NCI-H748 treated with DMSO at 0.1 percent for 48 hours (cell line): ENCODE measurements around the gene CYTH3.
"Not testable (repeated sequence)": the region's sequence is repeated elsewhere in the genome, so short reads cannot be mapped to it uniquely, and the experiment has no call there.

Source experiments
- DNase-seq: peaks from one replicate; lab custom pipeline; 2025; lab: John Stamatoyannopoulos, UW

The CYTH3 gene

DNA sequence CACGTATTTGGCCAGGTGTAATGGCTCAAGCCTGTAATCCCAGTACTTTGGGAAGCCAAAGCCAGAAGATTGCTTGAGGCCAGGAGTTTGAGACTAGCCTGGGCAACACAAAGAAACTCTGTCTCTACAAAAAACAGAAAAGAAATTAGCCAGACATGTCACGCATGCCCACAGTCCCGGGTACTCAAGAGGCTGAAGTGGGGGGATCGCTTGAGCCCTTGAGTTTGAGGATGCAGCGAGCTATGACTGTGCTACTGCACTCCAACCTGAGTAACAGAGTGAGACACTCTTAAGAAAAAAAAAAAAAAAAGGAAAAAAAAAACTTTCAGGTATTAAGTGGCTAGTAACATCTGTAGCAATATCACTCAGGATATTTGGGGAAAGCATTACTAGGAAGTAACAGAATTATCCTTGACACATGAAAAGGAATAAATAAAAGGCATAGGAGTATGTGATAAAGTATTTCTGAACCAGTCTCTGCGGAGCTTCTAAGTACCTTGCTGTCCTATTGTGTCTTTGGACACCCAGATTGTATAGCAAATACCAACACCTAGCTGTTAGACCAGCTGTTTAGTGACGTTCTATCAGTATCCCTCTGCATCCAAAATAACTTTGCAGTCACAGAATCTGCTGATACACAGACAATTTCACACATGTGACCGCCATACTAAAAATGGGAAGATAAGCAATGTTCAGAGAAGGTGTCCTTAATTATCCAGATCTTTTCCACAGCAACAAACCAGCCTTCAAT, 74.4 kb downstream of the CYTH3 start:
- DNase-seq = no peak

DNA sequence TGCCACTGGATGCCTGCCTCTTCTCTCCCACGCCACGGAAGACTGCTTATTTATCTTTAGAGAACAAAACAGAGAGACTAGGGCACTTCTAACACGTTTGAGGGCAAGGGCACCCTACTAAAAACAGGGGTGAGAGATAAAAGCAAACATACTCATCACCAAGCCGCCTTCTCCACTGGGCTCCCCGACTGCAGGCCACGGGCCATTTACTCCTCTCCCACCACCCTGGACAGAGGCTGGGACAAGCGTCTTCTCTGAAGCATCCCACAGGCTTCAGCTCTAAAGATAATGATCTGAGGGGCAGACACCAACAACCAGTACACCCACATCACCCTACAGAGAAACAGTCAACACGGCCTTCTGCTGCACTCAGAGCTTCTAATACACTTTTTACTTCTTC, 78.7 kb downstream of the CYTH3 start:
- no peak for DNase-seq

DNA sequence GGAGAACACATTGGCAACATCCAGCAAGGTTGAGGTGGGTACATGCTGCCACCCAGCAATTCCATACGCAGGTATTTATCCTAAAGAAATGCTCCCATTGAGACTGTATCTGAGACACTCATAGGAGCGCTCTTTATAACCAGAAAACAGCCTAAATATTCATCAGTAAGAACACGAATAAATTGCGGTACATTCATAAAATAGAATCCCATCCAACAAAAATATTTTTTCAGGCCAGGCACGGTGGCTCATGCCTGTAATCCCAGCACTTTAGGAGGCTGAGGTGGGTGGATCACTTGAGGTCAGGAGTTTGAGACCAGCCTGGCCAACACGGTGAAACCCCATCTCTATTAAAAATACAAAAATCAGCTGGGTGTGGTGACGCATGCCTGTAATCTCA, 81.9 kb downstream of the CYTH3 start:
- not testable (repeated sequence) for DNase-seq

DNA sequence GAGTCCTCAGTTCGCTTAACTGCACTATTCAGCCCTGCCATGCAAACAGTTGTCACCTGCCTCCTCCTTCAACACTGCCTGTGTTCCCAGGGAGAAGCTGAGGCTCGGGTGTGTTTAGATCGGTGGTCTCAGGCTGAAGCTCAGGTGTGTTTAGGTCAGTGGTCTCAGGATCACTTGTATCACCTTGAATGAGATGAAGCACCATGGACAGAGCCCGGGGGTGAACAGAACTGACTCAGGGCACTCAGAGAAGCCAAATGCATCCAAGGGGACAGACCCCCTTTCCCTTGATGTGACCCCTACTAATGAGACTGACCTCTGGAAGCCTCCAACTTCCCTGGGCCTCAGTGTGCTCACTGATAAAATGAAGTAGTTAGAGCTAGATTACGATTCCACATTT, 84.0 kb downstream of the CYTH3 start:
- DNase-seq = no peak

DNA sequence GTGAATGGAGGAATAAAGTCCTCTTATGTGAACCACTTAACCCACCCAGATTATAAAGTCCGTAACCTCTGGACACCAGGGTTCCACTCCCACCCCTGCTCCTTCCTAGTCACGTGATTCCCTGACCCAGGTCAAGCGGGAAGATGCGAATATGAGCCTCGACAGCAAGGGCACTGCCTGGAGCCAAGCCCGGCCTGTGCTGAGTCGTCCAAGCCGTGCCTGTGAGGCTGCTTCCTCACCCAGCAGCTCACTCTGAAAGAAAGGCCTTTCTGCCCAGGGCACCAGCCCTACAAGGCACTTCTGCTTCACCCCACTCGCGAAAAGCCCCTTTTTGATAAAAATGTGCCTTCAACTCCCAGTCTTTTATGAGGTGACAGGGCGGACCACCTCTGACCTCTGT, 85.8 kb downstream of the CYTH3 start:
- no peak for DNase-seq

DNA sequence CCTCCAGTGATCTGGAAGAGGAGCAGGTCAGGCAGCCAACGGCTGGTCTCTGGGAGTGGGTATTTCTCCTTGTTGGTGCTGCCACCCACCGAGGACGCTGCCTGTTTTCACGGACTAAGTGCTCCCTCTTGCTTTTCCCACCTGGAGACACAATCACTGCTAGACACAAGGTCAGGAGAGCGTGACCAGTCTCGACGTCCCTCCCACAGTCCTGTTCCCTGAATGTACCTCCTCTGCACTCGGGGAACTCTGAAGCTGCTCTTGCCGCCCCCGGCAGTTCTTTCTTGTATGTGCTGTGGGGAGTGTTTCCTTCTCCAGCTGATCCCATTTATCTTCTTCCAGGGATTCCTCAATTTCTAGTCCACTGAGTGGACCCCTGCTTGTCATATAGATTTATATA, 89.4 kb downstream of the CYTH3 start:
- no peak for DNase-seq

DNA sequence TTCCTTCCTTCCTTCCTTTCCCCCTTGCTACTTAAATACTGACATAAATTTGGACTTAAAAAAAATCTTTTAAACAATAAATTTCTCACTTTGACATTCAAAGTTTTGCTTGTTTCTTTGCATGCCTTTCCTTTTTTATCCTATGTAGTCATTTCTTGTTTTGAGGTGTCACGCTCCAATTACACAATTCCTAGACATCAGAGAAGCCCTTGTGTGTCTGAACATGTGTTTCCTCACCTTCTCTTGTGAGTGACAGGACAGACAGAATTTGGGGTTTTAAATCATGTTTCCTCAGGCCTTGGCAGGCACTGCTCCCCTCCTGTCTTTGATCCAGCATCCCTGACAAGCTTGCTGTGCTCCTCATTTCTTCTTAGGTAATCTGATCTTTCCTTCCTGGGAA, 91.3 kb downstream of the CYTH3 start:
- DNase-seq = no peak

DNA sequence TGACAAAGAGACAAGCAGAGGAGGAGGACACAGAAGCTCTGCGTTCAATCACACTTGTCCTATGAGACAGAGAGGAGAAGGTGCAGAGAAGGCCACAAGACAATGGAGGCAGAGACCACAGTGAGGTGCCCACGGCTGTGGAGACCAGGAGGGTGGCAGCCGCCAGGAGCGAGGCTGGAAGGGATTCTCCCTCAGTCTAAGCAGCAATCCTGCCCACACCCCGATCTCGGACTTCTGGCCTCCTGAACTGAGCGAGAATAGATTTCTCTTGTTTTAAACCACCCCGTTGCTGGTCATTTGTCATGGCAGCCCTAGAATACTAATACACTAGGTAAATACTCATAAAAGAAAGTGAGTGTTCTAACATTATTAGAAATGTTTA, 92.1 kb downstream of the CYTH3 start:
- DNase-seq = no peak

DNA sequence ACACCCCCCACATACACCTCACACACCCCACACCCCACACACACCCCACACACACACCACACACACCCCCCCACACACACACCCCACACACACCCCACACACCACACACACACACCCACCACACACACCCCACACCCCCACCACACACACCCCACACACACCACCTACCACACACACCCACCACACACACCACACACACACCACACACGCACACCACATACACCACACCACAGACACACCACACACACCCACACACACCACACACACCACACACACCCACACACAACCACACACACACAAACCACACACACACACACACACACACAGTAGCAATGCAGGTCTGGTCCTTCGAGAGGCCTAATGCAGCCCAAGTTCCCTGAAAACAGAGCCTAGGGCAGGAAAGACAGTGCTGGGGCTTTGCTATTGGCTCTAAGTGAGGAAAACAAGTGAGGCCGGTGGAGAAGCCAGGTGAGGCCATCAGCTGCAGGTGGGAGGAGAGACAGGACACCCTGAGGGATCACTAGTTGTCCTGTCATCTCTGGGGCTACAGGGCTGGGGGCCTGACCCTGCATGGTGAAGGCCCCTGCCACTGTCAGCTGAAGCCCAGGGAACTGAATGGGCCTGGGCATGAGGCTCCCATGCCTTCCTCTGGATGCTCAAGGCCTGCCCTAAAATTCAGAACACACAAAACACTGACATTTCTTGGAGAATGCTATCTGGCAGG, 92.6 kb downstream of the CYTH3 start:
- no peak for DNase-seq

DNA sequence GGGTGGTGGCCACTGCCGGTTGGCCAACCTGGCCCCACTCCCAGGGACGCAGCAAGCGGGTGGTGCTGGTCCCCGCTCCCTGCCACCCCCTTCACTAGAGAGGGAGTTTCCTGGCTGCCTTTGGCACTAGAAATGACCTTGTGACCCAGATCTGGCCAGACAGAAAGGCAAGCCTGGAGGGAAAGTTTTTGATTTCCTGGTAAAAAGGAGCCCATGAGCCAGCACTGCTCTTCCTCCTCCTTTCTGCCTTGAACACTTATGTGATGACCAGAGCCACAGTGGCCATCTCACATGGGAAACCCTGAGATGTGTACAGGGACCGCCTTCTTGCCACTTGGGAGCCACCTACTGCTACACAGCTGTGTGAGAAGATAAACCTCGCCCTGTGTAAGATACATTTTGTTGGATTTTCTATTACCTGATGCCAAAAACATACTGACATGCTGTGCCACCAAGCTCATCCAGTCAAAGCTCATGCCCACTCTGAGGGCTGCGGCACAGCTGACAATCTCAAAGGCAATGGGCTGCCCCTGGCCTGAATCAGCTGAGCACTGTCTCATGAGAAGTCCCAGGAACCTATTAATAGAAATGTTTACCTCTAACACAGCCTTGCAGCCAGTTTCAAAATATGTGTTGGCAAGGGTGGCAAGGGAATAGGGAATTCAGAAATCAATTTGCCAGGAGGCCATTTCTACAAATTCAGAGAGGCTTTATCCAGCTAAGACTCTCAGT, 94.0 kb downstream of the CYTH3 start:
- DNase-seq = no peak

DNA sequence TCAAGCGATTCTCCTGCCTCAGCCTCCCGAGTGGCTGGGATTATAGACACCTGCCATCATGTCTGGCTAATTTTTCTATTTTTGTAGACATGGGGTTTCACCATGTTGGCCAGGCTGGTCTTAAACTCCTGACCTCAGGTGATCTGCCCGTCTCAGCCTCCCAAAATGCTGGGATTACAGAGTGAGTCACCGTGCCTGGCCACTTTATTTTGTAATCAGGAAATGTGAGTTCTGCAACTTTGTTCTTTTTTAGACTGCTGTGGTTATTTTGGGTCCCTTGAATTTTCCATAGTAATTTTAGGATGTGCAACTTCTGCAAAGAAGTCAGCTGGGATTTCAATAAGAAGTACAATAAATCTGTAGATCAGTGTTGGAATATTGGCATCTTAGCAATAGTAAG, 96.8 kb downstream of the CYTH3 start:
- no peak for DNase-seq

DNA sequence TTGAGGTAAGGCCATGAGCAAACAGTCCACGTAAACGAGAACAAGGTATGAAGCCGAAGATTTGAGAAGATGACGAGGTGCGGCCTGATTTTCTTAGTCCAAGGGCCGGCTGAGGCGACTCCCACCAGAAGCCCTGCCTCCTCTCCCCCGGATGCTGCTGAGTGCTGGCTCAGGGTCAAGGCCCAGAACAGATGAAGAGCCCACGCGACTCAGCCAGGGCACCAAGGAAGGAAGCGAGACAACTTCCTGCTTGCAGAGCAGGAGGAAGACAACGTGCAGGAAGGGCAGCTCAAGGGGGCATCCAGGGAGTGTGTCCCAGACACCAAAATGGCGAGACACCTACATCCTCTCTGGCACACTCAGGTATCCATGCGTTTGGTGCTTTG, 99.5 kb downstream of the CYTH3 start:
- no peak for DNase-seq

DNA sequence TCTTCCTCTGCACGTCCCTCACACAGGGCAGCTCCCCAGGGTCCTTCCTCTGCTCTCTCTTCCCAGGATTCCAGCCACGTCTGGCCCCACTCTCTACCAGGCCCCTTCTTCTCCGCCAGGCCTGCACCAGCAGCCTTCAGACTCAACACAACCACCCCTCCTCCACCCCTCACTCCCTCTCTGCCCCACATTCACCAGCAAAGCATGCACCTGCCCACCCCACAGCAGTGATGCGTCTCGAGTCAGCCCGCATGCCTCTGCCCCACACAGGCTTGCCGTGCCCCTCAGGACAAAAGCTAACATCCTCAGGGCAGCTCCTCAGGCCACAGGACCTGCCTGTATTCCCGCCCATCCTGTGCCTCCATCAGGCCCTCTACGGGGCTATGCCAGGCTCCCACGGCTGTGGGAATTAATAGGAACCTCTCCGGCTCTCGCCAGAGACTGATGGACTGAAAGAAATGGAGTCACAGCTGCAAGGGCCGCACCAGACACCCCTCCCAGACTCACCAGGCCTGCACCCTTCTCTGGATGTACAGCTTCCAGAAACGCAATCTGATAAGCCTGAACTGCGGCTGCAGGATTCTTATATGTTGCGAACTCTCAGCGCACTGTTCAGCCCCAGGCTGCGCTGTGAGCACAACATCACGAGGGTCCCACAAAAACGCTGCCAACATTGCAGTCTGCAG, 100.1 kb downstream of the CYTH3 start:
- DNase-seq = no peak

DNA sequence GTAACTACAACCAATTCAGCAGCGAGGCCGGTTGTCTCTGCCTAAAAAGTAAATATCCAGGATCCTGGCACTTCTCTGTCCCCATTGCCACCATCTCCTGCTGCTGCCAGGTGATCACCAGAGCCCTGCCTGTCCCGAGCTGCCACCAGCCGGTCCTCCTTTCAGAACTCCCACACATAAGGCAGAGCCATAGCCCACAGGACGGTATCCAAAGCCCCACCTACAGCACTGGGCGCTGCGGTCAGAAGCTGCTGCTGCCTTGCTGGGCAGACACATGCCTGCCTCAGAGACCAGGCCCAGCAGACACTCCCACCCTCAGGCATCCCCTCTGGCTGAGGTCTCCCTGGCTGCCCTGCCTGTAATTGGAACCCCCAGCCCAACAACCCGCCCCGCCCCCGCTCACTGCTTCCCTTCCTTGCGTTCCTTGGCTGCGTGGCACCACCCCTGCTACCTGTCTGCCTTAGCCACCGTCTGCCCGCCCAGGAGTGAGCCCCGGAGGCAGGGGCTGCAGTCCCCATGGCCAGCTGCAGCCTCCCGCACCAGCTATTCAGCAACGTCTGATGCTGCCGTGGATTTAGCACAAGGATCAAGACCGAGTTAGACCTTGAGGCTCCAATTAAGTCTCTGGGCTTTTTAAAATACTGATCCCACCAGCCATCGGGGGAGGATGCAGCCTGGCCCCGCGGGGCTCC, 100.7 kb downstream of the CYTH3 start:
- DNase-seq = no peak

DNA sequence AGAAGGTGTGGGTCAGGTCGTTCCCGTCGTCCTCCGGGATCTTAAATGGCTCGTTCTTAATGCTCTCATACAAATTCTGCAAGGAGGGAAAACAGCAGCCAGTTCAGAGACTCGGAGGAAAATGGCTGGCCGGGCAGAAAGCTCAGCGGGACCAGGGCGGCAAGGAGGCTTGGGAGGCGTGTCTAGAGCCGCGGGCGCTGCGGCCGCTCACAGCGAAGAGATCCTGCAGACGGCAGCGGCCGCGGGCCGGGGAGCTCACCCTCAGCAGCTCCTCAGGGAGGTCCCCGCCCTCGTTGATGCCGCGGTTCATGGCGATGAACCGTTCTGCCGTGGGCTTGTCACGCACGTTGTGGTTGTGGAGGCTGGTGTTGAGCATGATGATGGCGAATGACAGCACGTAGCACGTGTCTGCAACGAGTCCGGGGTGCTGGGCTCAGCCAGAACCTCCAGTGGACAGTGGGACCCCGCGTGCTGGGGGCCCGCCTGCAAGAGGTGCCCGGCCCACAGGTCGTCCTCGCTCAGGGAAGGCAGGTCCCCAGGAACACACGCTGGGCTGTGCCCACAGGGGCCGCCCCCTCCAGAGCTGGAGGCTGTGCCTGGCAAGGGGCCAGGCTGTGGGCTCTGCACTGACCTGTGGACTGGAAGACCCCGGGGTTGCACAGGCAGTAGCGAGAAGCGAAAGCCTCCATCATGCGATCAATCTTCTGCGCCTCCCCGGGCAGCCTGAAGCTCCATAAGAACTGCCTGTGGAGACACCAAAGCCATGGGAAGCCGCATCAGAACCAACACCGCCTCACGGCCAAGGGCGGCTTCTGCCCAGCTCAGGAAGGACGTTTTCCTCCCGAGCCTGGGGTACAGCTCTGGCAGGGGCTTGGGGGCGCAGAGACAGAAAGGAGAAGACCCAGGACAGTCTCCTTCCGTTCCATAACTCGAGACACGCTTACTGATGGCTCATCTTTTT, 101.6 kb downstream of the CYTH3 start:
- DNase-seq = no peak

DNA sequence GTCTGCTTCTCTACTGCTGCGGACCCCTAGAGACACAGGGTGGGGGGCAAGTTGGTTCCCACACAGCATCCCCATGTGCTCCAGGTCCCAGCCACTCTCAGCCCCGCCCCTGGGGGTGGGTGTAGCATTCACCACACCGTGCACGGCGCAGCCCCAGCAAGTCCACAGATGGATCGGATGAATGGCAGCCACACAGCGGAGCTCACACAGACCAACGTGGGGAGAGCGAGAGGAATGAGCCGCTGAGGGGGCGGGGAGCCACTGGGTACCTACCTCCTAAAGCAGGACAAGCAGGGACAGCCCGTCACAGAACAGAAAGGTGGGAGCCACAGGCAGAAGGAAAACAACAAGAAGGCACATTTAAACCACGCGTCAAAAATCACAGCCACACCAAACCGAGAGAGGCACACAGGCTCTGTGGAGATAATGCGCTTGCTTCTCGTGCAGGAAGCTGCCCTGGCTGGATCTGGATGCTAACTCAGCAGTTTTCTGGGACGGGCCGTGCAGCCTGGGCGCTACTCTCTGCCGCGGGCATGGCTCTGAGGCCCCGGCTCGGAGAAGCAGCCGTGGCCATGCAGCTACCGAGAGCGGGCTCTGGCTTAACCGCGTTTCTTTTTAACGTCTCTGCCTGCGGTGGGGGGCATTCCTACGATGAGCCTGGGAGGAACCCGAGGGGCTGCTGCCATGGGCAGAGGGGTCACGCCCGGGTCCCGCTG, 102.5 kb downstream of the CYTH3 start:
- no peak for DNase-seq

DNA sequence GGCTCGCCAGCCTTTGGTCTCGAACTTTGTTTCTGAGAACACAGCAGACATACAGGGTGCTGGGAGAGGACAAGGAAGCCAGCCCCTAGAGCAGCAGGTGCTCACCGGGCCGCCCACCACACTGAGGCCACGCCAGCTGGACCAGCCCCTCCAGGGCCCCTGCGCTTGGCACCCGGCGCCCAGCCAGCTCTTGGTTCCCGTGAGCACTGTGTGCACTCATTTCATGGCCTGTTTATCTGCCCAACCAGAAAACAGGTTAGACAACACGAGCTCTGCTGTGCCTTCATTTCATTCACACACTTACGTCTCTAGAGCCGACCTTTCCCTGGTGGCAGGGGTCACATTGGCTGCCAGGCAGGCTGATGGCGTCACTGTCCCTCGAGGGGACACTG, 104.0 kb downstream of the CYTH3 start:
- DNase-seq = no peak

DNA sequence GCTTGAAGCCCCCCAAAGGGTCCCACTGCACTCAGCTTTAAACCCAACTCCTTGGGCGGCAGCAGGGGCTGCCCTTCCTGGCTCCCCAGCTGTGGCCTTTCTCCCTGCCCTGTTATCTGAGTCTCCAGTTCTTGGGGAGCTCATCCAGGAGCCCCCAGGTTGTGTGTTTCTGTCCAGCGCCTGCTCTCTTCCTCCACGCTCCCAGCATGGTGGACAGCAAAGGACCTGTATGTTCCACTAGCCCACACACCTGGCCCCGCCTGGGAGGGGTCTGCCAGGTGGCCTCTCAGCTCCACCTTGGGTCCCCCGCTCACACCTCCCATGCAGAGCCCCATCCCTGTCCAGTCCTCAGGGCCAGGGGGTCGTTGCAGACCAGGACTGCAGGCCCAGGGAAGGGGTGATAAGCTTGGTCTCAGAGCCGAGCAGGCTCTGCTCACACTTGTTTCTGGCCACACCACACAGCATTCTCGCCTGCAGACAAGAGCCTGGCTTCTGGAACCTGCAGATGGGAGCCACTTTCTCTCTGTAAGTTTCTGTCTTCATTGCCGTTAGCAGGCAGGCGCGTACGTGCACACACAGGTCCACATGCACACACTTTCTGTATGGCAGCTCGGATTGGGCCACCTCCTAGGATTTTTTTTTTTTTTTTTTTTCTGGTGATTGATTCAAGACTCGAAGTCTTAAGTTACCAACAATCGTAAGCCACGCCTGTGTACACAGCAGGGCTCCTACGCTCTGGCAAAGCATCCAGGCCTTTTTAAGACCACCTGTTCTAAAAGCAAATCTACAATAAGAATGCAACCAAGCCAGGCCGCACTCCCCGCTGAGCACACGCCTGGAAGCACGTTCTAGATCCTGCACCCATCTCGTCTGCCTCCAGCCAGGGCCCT, 104.6 kb downstream of the CYTH3 start:
- DNase-seq = no peak

DNA sequence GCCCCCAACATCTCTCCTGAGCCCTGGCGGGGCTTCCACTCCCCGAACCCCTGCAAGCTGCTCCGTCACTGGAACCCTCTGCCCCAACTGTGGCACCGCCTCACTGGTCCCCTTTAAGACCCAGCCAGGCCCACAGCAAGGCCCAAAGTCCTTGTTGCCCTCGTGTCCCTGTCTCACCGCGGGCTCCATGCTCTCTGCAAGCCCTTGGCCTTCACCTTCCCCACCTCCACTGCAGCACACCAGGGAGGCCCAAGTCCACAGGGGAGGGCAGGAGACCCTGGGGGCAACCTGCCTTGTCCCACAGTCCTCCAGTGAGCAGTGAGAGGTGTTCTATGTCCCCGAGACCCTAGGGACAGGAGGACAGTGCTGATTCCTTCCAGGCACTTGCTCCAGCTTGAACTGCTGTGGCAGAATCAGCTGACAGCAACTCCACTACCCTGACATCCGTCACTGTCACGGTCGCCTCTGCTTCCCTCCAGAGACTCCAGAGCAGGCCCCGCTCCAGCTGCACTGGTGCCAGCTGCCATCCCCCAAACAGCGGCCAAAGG, 105.3 kb downstream of the CYTH3 start:
- no peak for DNase-seq
